Keratinocyte (primary cell): ENCODE measurements around the gene MAD1L1.

ENCODE experiments used
- EZH2 ChIP-seq: IDR thresholded peaks from one replicate; pipeline ENCODE4 v1.6.1; 2012; ENCODE audit warnings: inconsistent platforms, mild to moderate bottlenecking, low read length, moderate library complexity
- TF ChIP-seq, protein P1 (sequence below), 3 experiments: IDR thresholded peaks in 1 of 3; conservative IDR thresholded peaks in 1 of 3; optimal IDR thresholded peaks in 1 of 3; 2 replicates in 2 of 3; 3 replicates in 1 of 3; pipeline versions ENCODE3 to v1.5.1; 2011; ENCODE audit warnings: low read length in 3 of 3, mild to moderate bottlenecking in 3 of 3, moderate library complexity in 2 of 3, control low read depth in 1 of 3, inconsistent platforms in 1 of 3; ENCODE audit not compliant: insufficient read depth in 2 of 3; ENCODE audit errors: extremely low read depth in 1 of 3

DNA sequence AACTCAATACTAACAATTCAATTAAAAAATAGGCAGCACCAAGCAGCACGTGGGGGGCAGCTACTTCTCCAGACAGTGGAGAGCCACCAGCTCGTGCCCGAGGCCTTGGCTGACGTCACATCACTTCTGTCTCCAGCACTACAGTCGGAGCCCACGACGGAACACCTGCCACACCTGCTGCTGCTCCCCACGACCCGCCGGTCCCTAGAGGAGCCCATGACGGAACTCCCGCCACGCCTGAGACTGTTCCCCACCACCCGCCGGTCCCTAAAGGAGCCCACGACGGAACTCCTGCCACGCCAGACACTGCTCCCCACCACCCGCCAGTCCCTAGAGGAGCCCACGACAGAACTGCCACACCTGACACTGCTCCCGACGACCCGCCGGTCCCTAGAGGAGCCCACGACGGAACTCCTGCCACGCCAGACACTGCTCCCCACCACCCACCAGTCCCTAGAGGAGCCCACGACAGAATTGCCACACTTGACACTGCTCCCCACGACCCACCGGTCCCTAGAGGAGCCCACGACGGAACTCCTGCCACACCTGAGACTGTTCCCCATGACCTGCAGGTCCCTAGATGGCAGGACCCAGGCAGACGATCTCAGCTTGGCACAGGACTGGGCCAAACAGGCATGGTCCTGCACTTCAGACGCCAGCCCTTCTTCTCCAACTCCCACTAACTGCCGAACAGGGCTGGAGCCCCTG, 304.7 kb downstream of the MAD1L1 start:
- TF ChIP-seq, protein P1, sequence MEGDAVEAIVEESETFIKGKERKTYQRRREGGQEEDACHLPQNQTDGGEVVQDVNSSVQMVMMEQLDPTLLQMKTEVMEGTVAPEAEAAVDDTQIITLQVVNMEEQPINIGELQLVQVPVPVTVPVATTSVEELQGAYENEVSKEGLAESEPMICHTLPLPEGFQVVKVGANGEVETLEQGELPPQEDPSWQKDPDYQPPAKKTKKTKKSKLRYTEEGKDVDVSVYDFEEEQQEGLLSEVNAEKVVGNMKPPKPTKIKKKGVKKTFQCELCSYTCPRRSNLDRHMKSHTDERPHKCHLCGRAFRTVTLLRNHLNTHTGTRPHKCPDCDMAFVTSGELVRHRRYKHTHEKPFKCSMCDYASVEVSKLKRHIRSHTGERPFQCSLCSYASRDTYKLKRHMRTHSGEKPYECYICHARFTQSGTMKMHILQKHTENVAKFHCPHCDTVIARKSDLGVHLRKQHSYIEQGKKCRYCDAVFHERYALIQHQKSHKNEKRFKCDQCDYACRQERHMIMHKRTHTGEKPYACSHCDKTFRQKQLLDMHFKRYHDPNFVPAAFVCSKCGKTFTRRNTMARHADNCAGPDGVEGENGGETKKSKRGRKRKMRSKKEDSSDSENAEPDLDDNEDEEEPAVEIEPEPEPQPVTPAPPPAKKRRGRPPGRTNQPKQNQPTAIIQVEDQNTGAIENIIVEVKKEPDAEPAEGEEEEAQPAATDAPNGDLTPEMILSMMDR (optimal IDR thresholded peaks at IDR 0.05 in 1 of 3, IDR thresholded peaks at IDR 0.05 in 1 of 3, conservative IDR thresholded peaks at IDR 0.05 in 1 of 3; ENCODE audit: extremely low read depth in 1 of 3, insufficient read depth in 2 of 3, low read length in 3 of 3): no peak
- no peak for TF ChIP-seq EZH2
